B cell (primary cell): ENCODE results near the gene TSPAN18. TPM values are rescaled to one million over a fixed set of nuclear protein-coding genes. Genes with fewer than 3 reads are reported as not detected.

Experiments
- ATAC-seq: fragments of 200-7000 bp; cut with Tn5 transposase; one replicate; pipeline ENCODE4 v1.10.0; 2021; ENCODE audit warnings: low read depth, mild to moderate bottlenecking, moderate number of reproducible peaks, moderate library complexity
- CTCF ChIA-PET: fragments of 350-600 bp; sonication (Branson Sonifier 250); formaldehyde crosslinking; loops from one replicate; lab custom pipeline; 2021; ENCODE audit warnings: antibody characterized with exemption, inconsistent platforms; lab: Charles Lee
- POLR2A ChIA-PET: fragments of 350-600 bp; sonication (Branson Sonifier 250); formaldehyde crosslinking; loops from one replicate; lab custom pipeline; 2021; ENCODE audit warnings: antibody characterized with exemption; lab: Charles Lee
- DNase-seq: peaks from one replicate; pipeline ENCODE4 v3.0.0; 2013
- H2AFZ ChIP-seq: 2 replicates; pipeline ENCODE4 v1.6.1; 2012; ENCODE audit warnings: mild to moderate bottlenecking, low read depth, low read length; ENCODE audit not compliant: insufficient read depth, poor library complexity, severe bottlenecking
- H3K27ac ChIP-seq, 2 donors: 1 replicate in 1 of 2; 2 replicates in 1 of 2; pipeline ENCODE4 v1.5.1; 2012 to 2013; ENCODE audit warnings: low read length in 2 of 2, mild to moderate bottlenecking in 2 of 2, moderate library complexity in 1 of 2
- H3K27me3 ChIP-seq, 4 experiments: fragments of 200-600 bp in 1 of 4; sonication (generic) in 1 of 4; replicated peaks in 1 of 4; 1 replicate in 2 of 4; 2 replicates in 2 of 4; pipeline versions ENCODE4 v1.6.1 to v1.7.0; 2013 to 2016; ENCODE audit warnings: low read length in 3 of 4, mild to moderate bottlenecking in 2 of 4, mixed read lengths in 1 of 4, moderate library complexity in 1 of 4; ENCODE audit not compliant: insufficient read depth in 4 of 4, control insufficient read depth in 3 of 4; ENCODE audit errors: control extremely low read depth in 1 of 4
- H3K36me3 ChIP-seq, 2 experiments: replicated peaks in 1 of 2; 1 replicate in 1 of 2; 2 replicates in 1 of 2; pipeline versions ENCODE4 v1.6.1 to v1.7.1; 2013; ENCODE audit warnings: low read length in 1 of 2; ENCODE audit not compliant: insufficient read depth in 2 of 2, control insufficient read depth in 1 of 2; ENCODE audit errors: control extremely low read depth in 1 of 2, extremely low read depth in 1 of 2
- H3K4me1 ChIP-seq, 2 donors: fragments of 200-600 bp in 1 of 2; sonication (generic) in 1 of 2; 1 replicate in 1 of 2; 2 replicates in 1 of 2; pipeline versions ENCODE4 v1.5.1 to v1.6.1; 2013 to 2017; ENCODE audit warnings: low read length in 2 of 2; ENCODE audit not compliant: control insufficient read depth in 2 of 2, insufficient read depth in 2 of 2
- H3K4me2 ChIP-seq: replicated peaks from 2 replicates; pipeline ENCODE3; 2012; ENCODE audit warnings: mild to moderate bottlenecking, low read depth, low read length; ENCODE audit not compliant: poor library complexity, severe bottlenecking
- H3K4me3 ChIP-seq, 5 experiments: fragments of 200-600 bp in 1 of 5; sonication (generic) in 1 of 5; 1 replicate in 3 of 5; 2 replicates in 2 of 5; pipeline versions ENCODE4 v1.5.1 to v1.7.0; 2011 to 2016; ENCODE audit warnings: low read length in 4 of 5, mild to moderate bottlenecking in 4 of 5, low read depth in 2 of 5, control low read depth in 1 of 5, moderate library complexity in 1 of 5; ENCODE audit not compliant: insufficient read depth in 1 of 5; ENCODE audit errors: control extremely low read depth in 1 of 5, extremely low read depth in 1 of 5
- H3K79me2 ChIP-seq: fragments of 200-600 bp; sonication (generic); one replicate; pipeline ENCODE4 v1.6.0; 2016; ENCODE audit warnings: low read length; ENCODE audit not compliant: control insufficient read depth, insufficient read depth
- H3K9ac ChIP-seq: fragments of 200-600 bp; sonication (generic); 2 replicates; pipeline ENCODE4 v1.6.1; 2017; ENCODE audit warnings: mild to moderate bottlenecking, low read length, moderate library complexity
- H3K9me3 ChIP-seq, 3 donors: one replicate each; pipeline versions ENCODE4 v1.6.1 to v1.7.1; 2013; ENCODE audit warnings: low read length in 2 of 3; ENCODE audit not compliant: control insufficient read depth in 2 of 3, insufficient read depth in 1 of 3; ENCODE audit errors: control extremely low read depth in 1 of 3
- H4K20me1 ChIP-seq: 2 replicates; pipeline ENCODE4 v1.6.0; 2012; ENCODE audit warnings: mild to moderate bottlenecking, low read length; ENCODE audit not compliant: insufficient read depth, control insufficient read depth, poor library complexity, severe bottlenecking
- H3K27ac Mint-ChIP-seq: one replicate; pipeline ENCODE4 v1.8.0; 2021; ENCODE audit warnings: mixed read lengths
- H3K27me3 Mint-ChIP-seq: one replicate; pipeline ENCODE4 v1.8.0; 2021; ENCODE audit warnings: mixed read lengths
- H3K4me1 Mint-ChIP-seq: one replicate; pipeline ENCODE4 v1.8.0; 2021; ENCODE audit warnings: mixed read lengths
- H3K4me3 Mint-ChIP-seq: one replicate; pipeline ENCODE4 v1.8.0; 2021; ENCODE audit warnings: mixed read lengths
- H3K9me3 Mint-ChIP-seq: one replicate; pipeline ENCODE4 v1.8.0; 2022; ENCODE audit warnings: mixed read lengths; ENCODE audit not compliant: insufficient read depth
- EZH2 ChIP-seq: IDR thresholded peaks from 2 replicates; pipeline ENCODE4 v1.6.1; 2012; ENCODE audit warnings: borderline replicate concordance, low read depth, mild to moderate bottlenecking, moderate library complexity, low read length; ENCODE audit not compliant: insufficient read depth, poor library complexity, severe bottlenecking
- WGBS: methylation state at CpG from one replicate; pipeline ENCODE4 v1.1.5; 2013; ENCODE audit warnings: missing lambda C conversion rate; ENCODE audit not compliant: insufficient coverage; 5-methylcytosine and 5-hydroxymethylcytosine counted together
- intact Hi-C: fragments of 100-400 bp; cut with micrococcal nuclease; formaldehyde crosslinking; loops from one replicate; pipeline ENCODE4 v1.10.0; 2022
- polyA plus RNA-seq: library from polyadenylated mRNA; depleted of rRNA; stranded (reverse); fragments of >200 nt; gene quantifications from 2 replicates; pipeline ENCODE4 v1.2.3, GENCODE V29; 2012
- total RNA-seq, 2 donors: library from RNA; stranded (reverse); fragments of 120-200 nt in 1 of 2; gene quantifications; 1 replicate in 1 of 2; 2 replicates in 1 of 2; pipeline versions ENCODE4 v1.2.3 to v1.2.4, GENCODE V29; 2013 to 2022
- TF ChIP-seq, protein P1 (sequence below): fragments of 200-600 bp; IDR thresholded peaks from one replicate; pipeline ENCODE4 v1.8.0; 2022; ENCODE audit warnings: antibody characterized with exemption, mild to moderate bottlenecking

The TSPAN18 gene
- total and polyA plus RNA-seq, 2 donors (not counting 1 experiment from before 2014, with no cell fraction given), result 0.75 to 2.0 TPM

DNA sequence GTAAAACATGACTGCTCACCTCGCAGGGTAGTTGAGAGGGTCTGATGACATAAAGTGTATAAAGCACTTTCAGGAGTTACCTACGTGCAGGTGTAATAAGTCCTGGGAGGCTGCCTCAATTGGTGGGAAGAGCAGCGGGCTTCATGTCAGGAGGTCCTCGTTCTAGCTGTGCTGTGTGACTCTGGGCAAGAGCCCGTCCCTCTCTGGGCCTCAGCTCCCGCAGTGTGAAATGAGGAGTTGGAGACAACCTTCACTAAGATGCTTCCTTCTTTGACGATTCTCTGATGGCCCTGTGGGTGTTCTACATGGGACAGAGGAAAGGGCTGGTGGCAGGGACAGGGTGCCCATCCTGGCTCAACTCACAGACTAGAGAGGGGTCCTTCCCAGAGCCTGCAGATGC, 166.1 kb downstream of the TSPAN18 start:
- TF ChIP-seq, protein P1, sequence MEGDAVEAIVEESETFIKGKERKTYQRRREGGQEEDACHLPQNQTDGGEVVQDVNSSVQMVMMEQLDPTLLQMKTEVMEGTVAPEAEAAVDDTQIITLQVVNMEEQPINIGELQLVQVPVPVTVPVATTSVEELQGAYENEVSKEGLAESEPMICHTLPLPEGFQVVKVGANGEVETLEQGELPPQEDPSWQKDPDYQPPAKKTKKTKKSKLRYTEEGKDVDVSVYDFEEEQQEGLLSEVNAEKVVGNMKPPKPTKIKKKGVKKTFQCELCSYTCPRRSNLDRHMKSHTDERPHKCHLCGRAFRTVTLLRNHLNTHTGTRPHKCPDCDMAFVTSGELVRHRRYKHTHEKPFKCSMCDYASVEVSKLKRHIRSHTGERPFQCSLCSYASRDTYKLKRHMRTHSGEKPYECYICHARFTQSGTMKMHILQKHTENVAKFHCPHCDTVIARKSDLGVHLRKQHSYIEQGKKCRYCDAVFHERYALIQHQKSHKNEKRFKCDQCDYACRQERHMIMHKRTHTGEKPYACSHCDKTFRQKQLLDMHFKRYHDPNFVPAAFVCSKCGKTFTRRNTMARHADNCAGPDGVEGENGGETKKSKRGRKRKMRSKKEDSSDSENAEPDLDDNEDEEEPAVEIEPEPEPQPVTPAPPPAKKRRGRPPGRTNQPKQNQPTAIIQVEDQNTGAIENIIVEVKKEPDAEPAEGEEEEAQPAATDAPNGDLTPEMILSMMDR, result no peak
- TF ChIP-seq EZH2, result no peak
- 100% methylated on average over 5 of the region's 7 CpGs for WGBS

DNA sequence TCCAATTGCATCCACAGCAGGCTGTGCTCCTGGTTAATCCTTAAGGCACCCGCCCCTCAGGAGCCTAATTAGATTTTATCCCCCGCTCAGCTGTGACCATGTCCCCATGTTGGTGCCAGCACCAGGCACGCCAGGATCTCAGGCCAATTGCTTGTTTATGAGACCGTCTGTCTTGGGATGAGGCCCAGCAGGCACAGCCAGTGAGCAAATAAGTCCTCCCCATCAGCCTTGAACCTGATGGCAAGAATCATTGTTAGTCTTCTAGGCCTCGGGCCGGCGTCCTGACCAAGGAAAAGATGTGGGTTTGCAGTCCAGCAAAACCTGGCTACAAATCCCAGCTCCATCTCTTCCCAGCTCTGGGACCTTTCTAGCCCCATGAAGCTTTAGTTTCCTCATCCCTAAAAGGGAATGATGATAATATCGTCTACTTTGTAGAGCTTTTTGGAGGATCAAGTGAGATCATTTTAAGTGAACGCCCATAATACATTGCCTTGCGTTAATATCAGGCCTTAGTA, 166.6 kb downstream of the TSPAN18 start:
- ChIA-PET POLR2A (no interaction called here), CTCF (no interaction called here)
- no peak for ATAC-seq
- no peak overlapping the region for H3K9ac ChIP-seq
- Mint-ChIP-seq H3K27ac (no peak overlapping the region), H3K4me1 (no peaks in the 10 kb centered on the region), H3K4me3 (no peak overlapping the region), H3K9me3 (no peaks in the 10 kb centered on the region), H3K27me3 (peaks cover 4% of the 10 kb centered on the region)
- H3K4me2 ChIP-seq, result no peak overlapping the region
- H3K9me3 ChIP-seq, result peaks cover 0 to 3% (median 2%) of the 10 kb centered on the region in 3 donors
- 97% methylated on average over 8 of the region's 10 CpGs for WGBS
- TF ChIP-seq EZH2, result no peak
- TF ChIP-seq, protein P1, result no peak
- no peaks in the 10 kb centered on the region for H3K36me3 ChIP-seq
- no peaks in the 10 kb centered on the region for H3K79me2 ChIP-seq
- intact Hi-C loops, result no loop called here
- DNase-seq, result no peak
- no peaks in the 10 kb centered on the region for H3K4me1 ChIP-seq
- H3K4me3 ChIP-seq, result no peak overlapping the region
- no peak overlapping the region for H3K27ac ChIP-seq
- no peaks in the 10 kb centered on the region for H3K27me3 ChIP-seq
- no peak overlapping the region for H2AFZ ChIP-seq
- no peaks in the 10 kb centered on the region for H4K20me1 ChIP-seq

More for the DNA sequence above, 166.1 kb downstream of the TSPAN18 start:
- Mint-ChIP-seq H3K4me3 (no peak overlapping the region), H3K27ac (no peak overlapping the region), H3K9me3 (no peaks in the 10 kb centered on the region), H3K27me3 (peaks cover 3% of the 10 kb centered on the region), H3K4me1 (no peaks in the 10 kb centered on the region)
- no peaks in the 10 kb centered on the region for H3K27me3 ChIP-seq
- H3K4me2 ChIP-seq, result no peak overlapping the region
- ATAC-seq, result no peak
- H3K27ac ChIP-seq, result no peak overlapping the region
- no peak overlapping the region for H2AFZ ChIP-seq
- no peak overlapping the region for H3K9ac ChIP-seq
- POLR2A ChIA-PET, result no interaction called here
- H3K79me2 ChIP-seq, result no peaks in the 10 kb centered on the region
- H3K36me3 ChIP-seq, result no peaks in the 10 kb centered on the region
- DNase-seq, result no peak
- H3K4me3 ChIP-seq, result no peak overlapping the region
- no peaks in the 10 kb centered on the region for H3K9me3 ChIP-seq
- H4K20me1 ChIP-seq, result no peaks in the 10 kb centered on the region
- intact Hi-C loops, result no loop called here
- no peaks in the 10 kb centered on the region for H3K4me1 ChIP-seq
- CTCF ChIA-PET, result no interaction called here
